GM12878 (cell line): Measurements from ENCODE around the gene SPTBN1. TPM values are rescaled to one million over a fixed set of nuclear protein-coding genes. Genes with fewer than 3 reads are reported as not detected.
A peak's percentile ranks its signal among the peaks of the same experiment; 100 is the strongest.

Source experiments
- ATAC-seq: fragments of 200-7000 bp; cut with Tn5 transposase; 3 replicates; pipeline ENCODE4 v1.9.1; 2020; ENCODE audit warnings: mild to moderate bottlenecking, moderate library complexity
- BruUV-seq: library from RNA; stranded (reverse); fragments of 400-500 nt; replicated peaks from 2 replicates; lab custom pipeline; 2021; lab: Mats Ljungman, UMichigan
- CTCF ChIA-PET: fragments of 300-600 bp; sonication (Branson Sonifier 250); formaldehyde crosslinking; extraction: SDS; loops from one replicate; lab custom pipeline; 2021; ENCODE audit warnings: inconsistent platforms; lab: Yijun Ruan, JAX
- POLR2A ChIA-PET: fragments of 350-600 bp; formaldehyde crosslinking; extraction: SDS; loops from one replicate; lab custom pipeline; 2021; ENCODE audit warnings: inconsistent platforms; lab: Charles Lee
- RAD21 ChIA-PET: fragments of 300-600 bp; sonication (Branson Sonifier 250); formaldehyde crosslinking; loops from one replicate; lab custom pipeline; 2023; ENCODE audit warnings: antibody characterized with exemption; ENCODE audit not compliant: unreplicated experiment; lab: Charles Lee
- SMC1A ChIA-PET: fragments of 300-600 bp; sonication (Branson Sonifier 250); formaldehyde crosslinking; loops from one replicate; lab custom pipeline; 2023; ENCODE audit not compliant: unreplicated experiment, uncharacterized antibody; lab: Charles Lee
- DNase-seq: peaks from one replicate; pipeline ENCODE4 v3.0.0-alpha.2; 2011; ENCODE audit warnings: low read depth, low spot score
- FAIRE-seq: peaks from 3 replicates; lab custom pipeline; 2011; peaks lifted over from hg19 to GRCh38; lab: Jason Lieb, UNC
- H2AFZ ChIP-seq: 2 replicates; pipeline ENCODE4 v1.6.0; 2011; ENCODE audit warnings: low read depth, low read length, control low read depth; ENCODE audit not compliant: control insufficient read depth
- H3K27ac ChIP-seq: 2 replicates; pipeline ENCODE4 v1.5.1; 2011; ENCODE audit warnings: control low read depth; ENCODE audit not compliant: control insufficient read depth, insufficient read depth
- H3K27me3 ChIP-seq, 2 experiments: replicated peaks in 1 of 2; 2 replicates each; pipeline versions ENCODE4 v1.6.0 to v1.6.1; 2011; ENCODE audit warnings: low read length in 1 of 2; ENCODE audit not compliant: control insufficient read depth in 2 of 2, insufficient read depth in 2 of 2
- H3K36me3 ChIP-seq, 2 experiments: 2 replicates each; pipeline ENCODE4 v1.5.1; 2011; ENCODE audit warnings: low read length in 1 of 2; ENCODE audit not compliant: control insufficient read depth in 2 of 2, insufficient read depth in 2 of 2
- H3K4me1 ChIP-seq: 2 replicates; pipeline ENCODE4 v1.6.1; 2011; ENCODE audit warnings: mild to moderate bottlenecking, low read length, moderate library complexity, mixed read lengths; ENCODE audit not compliant: control insufficient read depth, insufficient read depth
- H3K4me2 ChIP-seq: 2 replicates; pipeline ENCODE4 v1.6.0; 2011; ENCODE audit warnings: control low read depth; ENCODE audit not compliant: control insufficient read depth, insufficient read depth
- H3K4me3 ChIP-seq: fragments of 200-600 bp; sonication (generic); 2 replicates; pipeline ENCODE4 v1.5.1; 2016
- H3K79me2 ChIP-seq: 2 replicates; pipeline ENCODE4 v1.6.0; 2011; ENCODE audit warnings: low read length; ENCODE audit not compliant: control insufficient read depth, insufficient read depth
- H3K9ac ChIP-seq: 2 replicates; pipeline ENCODE4 v1.8.0; 2011; ENCODE audit warnings: low read length, control low read depth, mixed read lengths; ENCODE audit not compliant: control insufficient read depth, insufficient read depth
- H3K9me3 ChIP-seq: replicated peaks from 3 replicates; pipeline ENCODE4 v1.5.1; 2011; ENCODE audit warnings: mild to moderate bottlenecking, low read length; ENCODE audit not compliant: control insufficient read depth, insufficient read depth
- H4K20me1 ChIP-seq: 2 replicates; pipeline ENCODE4 v1.6.0; 2011; ENCODE audit not compliant: control insufficient read depth, insufficient read depth
- BACH1 ChIP-seq: fragments of 450-650 bp; IDR thresholded peaks from 2 replicates; pipeline ENCODE4 v1.6.1; 2017; ENCODE audit warnings: mild to moderate bottlenecking, borderline replicate concordance
- E2F4 ChIP-seq: IDR thresholded peaks from 2 replicates; pipeline ENCODE4 v1.6.1; 2012; ENCODE audit warnings: low read depth, low read length, improper control_type of control experiment
- IKZF1 ChIP-seq: fragments of 450-650 bp; conservative IDR thresholded peaks from 2 replicates; pipeline ENCODE4 v1.6.1; 2017; ENCODE audit warnings: antibody characterized with exemption, mild to moderate bottlenecking
- RUNX3 ChIP-seq: IDR thresholded peaks from 2 replicates; pipeline ENCODE4 v1.6.1; 2012; ENCODE audit warnings: low read length, inconsistent platforms
- SREBF1 ChIP-seq: IDR thresholded peaks from 2 replicates; pipeline ENCODE4 v1.6.1; 2012; ENCODE audit warnings: mild to moderate bottlenecking, low read length
- SREBF2 ChIP-seq: IDR thresholded peaks from 2 replicates; pipeline ENCODE4 v1.6.1; 2012; ENCODE audit warnings: mild to moderate bottlenecking, low read length
- ZBTB11 ChIP-seq: fragments of 450-650 bp; formaldehyde crosslinking; IDR thresholded peaks from 2 replicates; pipeline ENCODE4 v1.5.0; 2022; ENCODE audit warnings: mild to moderate bottlenecking, missing genetic modification characterization
- ZNF207 ChIP-seq: fragments of 450-650 bp; IDR thresholded peaks from 2 replicates; pipeline ENCODE4 v1.6.1; 2014; ENCODE audit warnings: antibody characterized with exemption, mild to moderate bottlenecking, borderline replicate concordance
- WGBS: methylation state at CpG from one replicate; pipeline ENCODE4 v1.1.6; 2016; ENCODE audit warnings: low lambda C conversion rate; ENCODE audit not compliant: insufficient replicate concordance, insufficient coverage; ENCODE audit errors: missing lambda C conversion rate; 5-methylcytosine and 5-hydroxymethylcytosine counted together
- in situ Hi-C: fragments of 300-500 bp; cut with MboI; formaldehyde crosslinking; loops from 9 replicates; pipeline ENCODE4 v1.14.3; 2018; ENCODE audit warnings: mixed read lengths
- intact Hi-C: fragments of 100-400 bp; cut with micrococcal nuclease; formaldehyde crosslinking; loops from one replicate; pipeline ENCODE4 v1.14.2; 2022; ENCODE audit not compliant: unreplicated experiment
- polyA plus RNA-seq, 11 experiments: library from polyadenylated mRNA; depleted of rRNA in 4 of 11; unstranded in 6 of 11; stranded (reverse) in 5 of 11; fragments of >200 nt; fragmentation: Nextera tagmentation in 4 of 11; fragmentation: Illumina TruSeq in 1 of 11; extraction: Ambion mirVana in 4 of 11; extraction: Trizol in 1 of 11; gene quantifications; 1 replicate in 1 of 11; 2 replicates in 10 of 11; pipeline versions ENCODE4 v1.2.1 to v1.2.3, GENCODE V29; 2011 to 2016; ENCODE audit warnings: inconsistent platforms in 2 of 11, missing spikeins in 2 of 11, low read depth in 1 of 11
- total RNA-seq, 4 experiments: library from RNA; depleted of rRNA in 3 of 4; stranded (reverse); fragments of >200 nt in 3 of 4; fragmentation: Illumina TruSeq in 1 of 4; extraction: Trizol in 1 of 4; gene quantifications; 2 replicates each; pipeline versions ENCODE4 v1.2.1 to v1.2.3, GENCODE V29; 2013 to 2021
- TF ChIP-seq, protein P1 (sequence below): fragments of 450-650 bp; IDR thresholded peaks from 2 replicates; pipeline ENCODE4 v1.6.1; 2014; ENCODE audit warnings: mild to moderate bottlenecking

SPTBN1 gene
- total and polyA plus RNA-seq, 10 of the 15 experiments (the other 5 are each of a cell fraction or from before 2014, with no cell fraction given): 20.6 to 154 (median 76.7) TPM

DNA sequence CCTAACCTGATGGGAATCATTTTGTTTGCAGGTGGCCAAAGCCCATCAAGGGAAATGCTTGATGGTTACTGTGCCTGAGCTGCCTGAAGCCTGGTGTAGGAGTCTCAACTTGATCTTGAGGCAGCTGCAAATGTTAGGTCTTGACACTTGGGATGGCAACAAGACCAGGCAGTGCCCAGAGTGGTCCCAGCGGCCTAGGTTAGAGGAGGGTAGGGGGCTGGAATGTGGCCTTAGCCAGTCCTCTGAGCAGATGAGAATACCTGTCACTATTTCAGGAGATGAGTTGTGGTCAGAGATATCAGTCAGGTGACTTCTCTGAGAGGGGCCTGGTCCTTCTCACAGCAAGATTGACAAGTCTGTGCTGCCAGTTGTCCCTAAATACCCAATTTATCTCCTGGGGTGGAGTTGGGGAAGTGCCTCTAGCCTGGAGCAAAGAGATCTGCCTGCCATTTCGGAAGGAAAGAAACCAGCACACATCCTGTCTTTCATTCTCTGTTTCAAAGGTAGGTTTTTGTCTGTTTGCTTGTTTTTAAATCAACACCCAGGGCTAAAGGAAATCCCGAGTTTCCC, 13.4 kb downstream of the SPTBN1 start:
- BruUV-seq: no TSS peak
- peak overlapping the region; percentile 38 for H2AFZ ChIP-seq
- H3K4me1 ChIP-seq: peaks cover 5% of the 10 kb centered on the region; the same call in 1 of the 2 replicates
- RAD21 ChIA-PET: interaction anchor here (1.4 kb wide), 1 partner anchor 102 kb away, joined by 3 read pairs; no protein-coding TSS in a partner anchor
- DNase-seq (no peak), FAIRE-seq (no peak), ATAC-seq (peak; percentile 22)
- TF ChIP-seq RUNX3 (peak; percentile 14; the same call in 1 of the 2 replicates), IKZF1 (0 out of 2 replicates have a peak, but pooled peaks have one; percentile 12), SREBF1 (no peak), ZNF207 (no peak)
- TF ChIP-seq, all 136 proteins: peak for 2
- Histone ChIP-seq H3K79me2 (no peaks in the 10 kb centered on the region), H3K4me2 (no peak overlapping the region), H3K36me3 (no peaks in the 10 kb centered on the region), H4K20me1 (no peaks in the 10 kb centered on the region), H3K9ac (no peak overlapping the region), H3K9me3 (no peaks in the 10 kb centered on the region; the same call in 2 of the 3 replicates), H3K4me3 (no peak overlapping the region), H3K27ac (no peak overlapping the region), H3K27me3 (no peaks in the 10 kb centered on the region)
- intact Hi-C loops: no loop called here
- ChIA-PET CTCF (interaction anchor here (1.0 to 2.0 kb wide), 4 partner anchors 9 to 235 kb away, joined by 3 to 5 read pairs (median 4); no protein-coding TSS in a partner anchor), POLR2A (interaction anchor here (0.9 to 1.7 kb wide), 2 partner anchors 11 to 501 kb away, joined by 6 to 8 read pairs; no protein-coding TSS in a partner anchor), SMC1A (interaction anchor here (1.2 to 1.9 kb wide), 4 partner anchors 9 to 235 kb away, joined by 3 to 15 read pairs (median 4); no protein-coding TSS in a partner anchor)
- in situ Hi-C loops: no loop called here
- WGBS: 33% methylated on average over 3 of the region's 3 CpGs

DNA sequence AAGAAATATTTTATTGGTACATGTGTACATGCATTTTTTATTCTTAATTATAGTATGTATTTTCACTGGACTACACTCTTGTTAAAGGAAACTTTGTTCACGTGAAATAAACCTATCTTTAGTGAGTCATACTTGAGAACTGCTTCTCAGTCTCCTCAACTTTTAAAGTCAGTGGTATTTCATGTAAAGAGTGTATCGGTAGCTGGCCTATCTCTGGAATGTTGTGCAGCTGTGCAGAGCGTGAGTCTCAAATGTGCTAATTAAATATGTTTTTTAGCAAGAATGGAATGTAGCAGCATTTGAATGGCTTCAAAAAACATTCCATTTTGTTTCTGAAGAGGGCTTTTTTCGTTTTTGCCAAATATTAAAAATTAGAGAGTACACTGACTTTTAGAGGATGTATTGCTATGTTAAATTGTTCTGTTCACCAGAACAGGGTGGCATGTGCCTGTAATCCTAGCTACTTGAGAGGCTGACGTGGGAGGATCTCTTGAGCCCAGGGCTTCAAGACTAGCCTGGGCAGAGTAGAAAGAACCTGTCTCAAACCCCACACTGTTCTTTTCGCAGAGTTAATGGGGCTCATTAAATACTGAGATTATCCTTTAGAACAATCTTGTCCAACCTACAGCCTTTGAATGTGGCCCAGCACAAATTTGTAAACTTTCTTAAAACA, 14.3 kb downstream of the SPTBN1 start:
- FAIRE-seq: no peak
- Histone ChIP-seq H3K9me3 (no peaks in the 10 kb centered on the region; the same call in 2 of the 3 replicates), H3K27ac (no peak overlapping the region), H2AFZ (no peak overlapping the region), H3K36me3 (no peaks in the 10 kb centered on the region), H3K4me2 (no peak overlapping the region), H3K79me2 (no peaks in the 10 kb centered on the region), H3K9ac (no peak overlapping the region), H3K4me1 (peaks cover 5% of the 10 kb centered on the region; the same call in 1 of the 2 replicates), H4K20me1 (no peaks in the 10 kb centered on the region), H3K27me3 (no peaks in the 10 kb centered on the region), H3K4me3 (no peak overlapping the region)
- intact Hi-C loops (no loop called here), in situ Hi-C loops (no loop called here)
- peak; percentile 10 for ATAC-seq
- 48% methylated on average over 6 of the region's 6 CpGs for WGBS
- RAD21 ChIA-PET: interaction anchor here (0.7 to 1.8 kb wide), 4 partner anchors 9 to 195 kb away, joined by 3 to 9 read pairs (median 6); no protein-coding TSS in a partner anchor
- SMC1A ChIA-PET: interaction anchor here (0.9 to 3.3 kb wide), 6 partner anchors 9 to 163 kb away, joined by 3 to 24 read pairs (median 4); no protein-coding TSS in a partner anchor
- CTCF ChIA-PET: interaction anchor here (1.0 to 1.7 kb wide), 2 partner anchors 234 to 288 kb away, joined by 3 to 6 read pairs; no protein-coding TSS in a partner anchor
- TSS peak; percentile 55 for BruUV-seq
- DNase-seq: no peak
- POLR2A ChIA-PET: interaction anchor here (1.4 to 1.6 kb wide), 3 partner anchors 10 to 54 kb away, joined by 3 to 8 read pairs (median 3); no protein-coding TSS in a partner anchor
- TF ChIP-seq E2F4: no peak
- no peak for TF ChIP-seq SREBF2
- TF ChIP-seq BACH1: no peak
- TF ChIP-seq, protein P1, sequence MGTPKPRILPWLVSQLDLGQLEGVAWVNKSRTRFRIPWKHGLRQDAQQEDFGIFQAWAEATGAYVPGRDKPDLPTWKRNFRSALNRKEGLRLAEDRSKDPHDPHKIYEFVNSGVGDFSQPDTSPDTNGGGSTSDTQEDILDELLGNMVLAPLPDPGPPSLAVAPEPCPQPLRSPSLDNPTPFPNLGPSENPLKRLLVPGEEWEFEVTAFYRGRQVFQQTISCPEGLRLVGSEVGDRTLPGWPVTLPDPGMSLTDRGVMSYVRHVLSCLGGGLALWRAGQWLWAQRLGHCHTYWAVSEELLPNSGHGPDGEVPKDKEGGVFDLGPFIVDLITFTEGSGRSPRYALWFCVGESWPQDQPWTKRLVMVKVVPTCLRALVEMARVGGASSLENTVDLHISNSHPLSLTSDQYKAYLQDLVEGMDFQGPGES: no peak
- TF ChIP-seq ZBTB11: no peak
